ENCODE data around the gene PRR15. TPM values are rescaled to one million over a fixed set of nuclear protein-coding genes. Genes with fewer than 3 reads are reported as not detected.

The PRR15 gene
- total and polyA plus RNA-seq, 2 experiments from 2014 or later, result 42.0 to 47.4 TPM

- no peaks in the 10 kb centered on the region for H3K36me3 ChIP-seq (replicated peaks; ENCODE audit: insufficient read depth, low read depth)
- no peaks in the 10 kb centered on the region for H3K27me3 ChIP-seq
- no peaks in the 10 kb centered on the region for H3K9me3 ChIP-seq (ENCODE audit: low read depth)
- peaks cover 19% of the 10 kb centered on the region for H3K79me2 ChIP-seq
- peaks cover 4% of the 10 kb centered on the region for H3K4me1 ChIP-seq (ENCODE audit: insufficient read depth)
- H4K20me1 ChIP-seq (ENCODE audit: insufficient read depth, poor library complexity, severe bottlenecking), result no peaks in the 10 kb centered on the region
- no peak for TF ChIP-seq EZH2phosphoT487 (IDR thresholded peaks at IDR 0.05; ENCODE audit: low read depth, severe bottlenecking, unreplicated experiment)
- TF ChIP-seq CTCF (IDR thresholded peaks at IDR 0.05; ENCODE audit: poor library complexity), result no peak
- TF ChIP-seq EZH2 (IDR thresholded peaks at IDR 0.05; ENCODE audit: borderline replicate concordance), result no peak
- 80% methylated on average over 6 of the region's 6 CpGs for WGBS (ENCODE audit: low lambda C conversion rate, missing lambda C conversion rate)
- peak overlapping the region; percentile 95 for H3K27ac ChIP-seq
- H3K4me3 ChIP-seq, result no peak overlapping the region
- H3K4me2 ChIP-seq, result peak overlapping the region; percentile 82
- H2AFZ ChIP-seq, result peak overlapping the region; percentile 37
- peak; percentile 16 for DNase-seq (ENCODE audit: low spot score)
- H3K9me2 ChIP-seq (replicated peaks; ENCODE audit: insufficient read depth), result no peaks in the 10 kb centered on the region
These were observed 1.3 kb upstream of the PRR15 start for GRCh38 chr7:29562307-29562706.

GRCh38 chr7:29564496-29565223, 1.0 kb downstream of the PRR15 start:
- peak; percentile 74 for DNase-seq (ENCODE audit: low spot score)
- Histone ChIP-seq H3K79me2 (peaks cover 26% of the 10 kb centered on the region), H3K9me2 (replicated peaks; ENCODE audit: insufficient read depth) (no peaks in the 10 kb centered on the region), H3K27ac (peak overlapping the region; percentile 95), H3K9me3 (ENCODE audit: low read depth) (no peaks in the 10 kb centered on the region), H4K20me1 (ENCODE audit: insufficient read depth, poor library complexity, severe bottlenecking) (no peaks in the 10 kb centered on the region), H3K4me3 (peak overlapping the region; percentile 90), H3K4me2 (peak overlapping the region; percentile 82), H2AFZ (peak overlapping the region; percentile 80), H3K27me3 (no peaks in the 10 kb centered on the region), H3K4me1 (ENCODE audit: insufficient read depth) (peaks cover 4% of the 10 kb centered on the region), H3K36me3 (replicated peaks; ENCODE audit: insufficient read depth, low read depth) (no peaks in the 10 kb centered on the region)
- under 1% methylated on average over 48 of the region's 48 CpGs for WGBS (ENCODE audit: low lambda C conversion rate, missing lambda C conversion rate)
- TF ChIP-seq CTCF (IDR thresholded peaks at IDR 0.05; ENCODE audit: poor library complexity) (no peak), EZH2phosphoT487 (IDR thresholded peaks at IDR 0.05; ENCODE audit: low read depth, severe bottlenecking, unreplicated experiment) (no peak), EZH2 (IDR thresholded peaks at IDR 0.05; ENCODE audit: borderline replicate concordance) (no peak)

- 11% methylated on average over 10 of the region's 10 CpGs for WGBS (ENCODE audit: low lambda C conversion rate, missing lambda C conversion rate)
- Histone ChIP-seq H4K20me1 (ENCODE audit: insufficient read depth, poor library complexity, severe bottlenecking) (no peaks in the 10 kb centered on the region), H3K4me3 (peak overlapping the region; percentile 90), H3K27ac (peak overlapping the region; percentile 95), H3K4me1 (ENCODE audit: insufficient read depth) (peaks cover 4% of the 10 kb centered on the region), H3K36me3 (replicated peaks; ENCODE audit: insufficient read depth, low read depth) (no peaks in the 10 kb centered on the region), H3K79me2 (peaks cover 26% of the 10 kb centered on the region), H2AFZ (peak overlapping the region; percentile 80), H3K9me3 (ENCODE audit: low read depth) (no peaks in the 10 kb centered on the region), H3K9me2 (replicated peaks; ENCODE audit: insufficient read depth) (no peaks in the 10 kb centered on the region), H3K27me3 (no peaks in the 10 kb centered on the region), H3K4me2 (peak overlapping the region; percentile 82)
- DNase-seq (ENCODE audit: low spot score), result no peak
- TF ChIP-seq CTCF (IDR thresholded peaks at IDR 0.05; ENCODE audit: poor library complexity) (no peak), EZH2 (IDR thresholded peaks at IDR 0.05; ENCODE audit: borderline replicate concordance) (no peak), EZH2phosphoT487 (IDR thresholded peaks at IDR 0.05; ENCODE audit: low read depth, severe bottlenecking, unreplicated experiment) (no peak)
These were observed 1.6 kb downstream of the PRR15 start for GRCh38 chr7:29565224-29565630.
